HG03469 (cell line): ENCODE data around the gene KRTAP6-3.

ENCODE experiments used
- ATAC-seq: cut with Tn5 transposase; IDR thresholded peaks from one replicate; pipeline ENCODE4 v1.9.1; 2021; ENCODE audit warnings: mild to moderate bottlenecking, moderate library complexity, moderate number of reproducible peaks; ENCODE audit not compliant: unreplicated experiment

The KRTAP6-3 gene, protein sequence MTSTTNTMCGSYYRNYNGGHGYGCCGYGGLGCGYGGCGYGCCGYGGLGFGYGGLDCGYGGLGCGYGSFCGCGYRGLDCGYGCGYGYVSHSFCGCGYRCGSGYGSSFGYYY

GRCh38 chr21:30592140-30592539, at the start of gene KRTAP6-3:
Gene KRTAP6-3 (plus strand): TSS chr21:30592440. CDS start chr21:30592446, 6 bp downstream.
- no peak for ATAC-seq

GRCh38 chr21:30552782-30553181, 39.5 kb upstream of the KRTAP6-3 start:
- ATAC-seq = no peak

DNA sequence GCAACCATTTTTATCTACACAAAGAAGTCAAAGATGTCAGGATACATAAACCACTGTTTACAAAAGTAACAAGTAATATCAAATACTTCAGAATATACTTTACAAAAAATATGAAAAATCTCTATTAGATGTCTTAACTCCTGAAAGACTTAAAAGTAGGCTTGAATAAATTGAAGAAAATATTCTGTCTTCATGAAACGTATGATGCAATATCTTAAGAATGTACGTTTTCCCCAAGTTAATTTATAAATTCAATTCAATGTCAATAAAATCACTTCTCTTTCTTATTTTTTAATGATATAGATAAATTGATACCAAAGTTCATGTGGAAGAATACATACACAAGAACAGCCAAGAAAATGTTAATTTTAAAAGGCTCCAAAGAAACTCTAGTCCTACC, 37.1 kb upstream of the KRTAP6-3 start:
- no peak for ATAC-seq

DNA sequence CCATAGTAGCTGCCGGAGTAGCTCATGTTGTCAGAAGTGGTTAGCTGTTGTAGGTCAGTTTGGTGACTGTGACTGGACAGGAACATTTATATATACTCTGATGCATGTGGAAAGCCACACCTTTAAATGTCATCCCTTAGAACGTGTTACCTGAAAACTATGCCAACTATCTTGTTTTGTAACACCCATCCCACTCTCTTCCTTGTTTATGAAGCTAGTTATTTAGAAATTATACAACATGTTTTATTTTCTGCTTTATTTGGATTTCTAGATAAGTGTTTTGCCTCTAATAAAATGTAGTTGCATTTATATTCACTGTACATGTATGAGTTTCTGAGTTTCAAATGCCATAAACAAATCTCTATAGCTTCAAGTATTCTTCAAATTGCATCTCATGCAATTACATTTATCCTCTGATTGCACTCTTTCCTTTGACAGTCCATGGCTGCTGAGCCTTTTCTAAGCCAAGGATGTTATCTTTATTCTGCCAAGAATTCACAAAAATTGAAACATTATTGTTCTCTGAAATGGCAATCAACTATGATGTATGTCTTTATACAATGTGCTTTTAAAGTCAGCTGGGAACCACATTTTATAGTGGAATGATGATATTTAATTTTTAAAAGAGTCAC, 30.9 kb upstream of the KRTAP6-3 start, which contains the start of gene KRTAP19-7:
TSS of gene KRTAP19-7 (minus strand) at position 51 of the 632 bp plus-strand sequence. CDS start at position 26, 25 bp downstream.
- no peak for ATAC-seq

DNA sequence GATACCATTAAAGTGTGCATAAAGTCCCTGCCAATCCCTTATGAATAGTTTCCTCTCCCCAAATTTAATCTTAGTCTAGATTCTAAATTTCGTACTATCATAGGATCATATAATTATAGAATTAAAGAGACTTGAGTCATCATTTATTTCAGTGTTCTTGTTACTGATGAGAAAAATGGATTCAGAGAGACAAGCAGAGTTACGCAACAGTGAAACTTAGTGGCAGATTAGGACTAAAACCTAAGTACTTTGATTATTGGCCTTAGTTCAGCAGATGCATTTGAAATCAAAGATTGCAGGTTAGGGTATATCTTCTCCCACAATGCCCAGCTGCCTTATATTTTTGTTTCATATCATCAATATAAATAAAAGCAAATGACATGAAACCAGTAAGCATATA, 30.3 kb upstream of the KRTAP6-3 start:
- ATAC-seq = no peak

DNA sequence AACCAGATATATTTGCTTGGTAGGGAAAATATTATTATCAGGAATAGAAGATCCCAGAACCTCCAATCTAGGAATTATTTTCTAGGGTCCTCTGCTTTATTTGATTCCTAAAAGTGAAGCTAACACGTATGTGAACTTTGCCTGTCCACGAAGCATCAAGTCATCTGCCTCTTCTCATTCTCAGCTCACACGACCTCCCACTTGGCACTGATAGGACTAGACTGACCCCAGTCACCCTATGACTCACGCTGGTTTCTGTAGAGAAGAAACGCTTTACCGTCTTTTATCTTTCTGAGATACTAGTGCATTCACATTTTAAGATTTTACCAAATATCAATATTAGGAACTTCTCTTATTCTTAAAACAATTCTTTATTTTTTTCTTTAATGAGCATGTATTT, 29.2 kb upstream of the KRTAP6-3 start:
- ATAC-seq = no peak

DNA sequence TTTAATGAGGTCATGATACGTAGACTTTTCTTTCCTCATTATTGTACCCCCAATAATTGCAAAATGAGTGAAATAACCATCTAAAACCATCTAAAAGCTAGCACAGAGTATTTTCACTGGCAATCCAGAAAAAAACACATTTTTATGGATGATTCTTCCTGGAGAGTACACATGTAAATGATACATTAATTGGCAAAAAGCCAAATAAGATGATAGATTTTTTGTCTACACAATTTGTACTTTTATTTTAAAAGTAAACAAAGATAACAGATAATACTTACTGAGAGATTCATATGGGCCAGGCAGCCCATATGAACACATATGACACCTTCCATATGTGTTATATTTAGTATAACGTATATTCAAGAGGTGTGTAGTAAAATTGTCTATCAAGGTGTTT, 28.6 kb upstream of the KRTAP6-3 start:
- no peak for ATAC-seq

DNA sequence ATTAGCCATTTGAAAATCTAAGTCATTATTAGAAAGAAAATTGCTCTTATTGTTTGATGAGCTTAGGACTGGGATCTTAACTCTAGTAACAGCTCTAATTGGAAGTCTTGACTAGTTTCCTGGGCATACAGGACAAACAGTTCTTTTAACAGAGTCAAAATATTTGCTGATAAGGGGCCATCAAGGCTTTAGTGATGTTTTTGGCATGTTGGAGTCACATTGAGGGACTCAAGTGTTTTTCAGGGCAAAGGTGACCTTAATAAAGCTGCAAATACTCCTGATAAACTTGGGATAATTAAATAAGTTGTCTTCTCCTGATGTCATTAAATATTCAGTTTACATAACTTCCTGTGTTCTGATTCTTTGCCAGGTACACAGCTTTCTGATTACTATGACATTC, 24.6 kb upstream of the KRTAP6-3 start:
- ATAC-seq = no peak

DNA sequence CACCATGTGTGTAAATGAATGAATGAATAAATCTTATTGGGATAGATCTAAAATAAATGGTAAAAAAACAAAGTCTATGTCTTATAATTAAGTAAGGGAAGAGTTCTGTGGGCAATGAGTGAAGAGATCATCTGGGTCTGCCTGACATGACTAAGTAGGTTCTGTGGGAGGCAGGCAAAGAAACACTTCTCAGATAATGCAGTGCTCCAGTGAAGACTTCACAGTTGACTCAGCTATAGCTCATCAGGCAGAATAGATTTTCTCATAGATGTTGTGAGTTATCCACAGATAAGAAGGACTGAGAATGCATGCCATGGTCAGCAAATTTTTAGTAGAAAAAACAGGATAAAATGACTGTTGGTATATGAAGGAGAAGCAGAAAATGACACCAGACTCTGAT, 14.5 kb upstream of the KRTAP6-3 start:
- no peak for ATAC-seq

DNA sequence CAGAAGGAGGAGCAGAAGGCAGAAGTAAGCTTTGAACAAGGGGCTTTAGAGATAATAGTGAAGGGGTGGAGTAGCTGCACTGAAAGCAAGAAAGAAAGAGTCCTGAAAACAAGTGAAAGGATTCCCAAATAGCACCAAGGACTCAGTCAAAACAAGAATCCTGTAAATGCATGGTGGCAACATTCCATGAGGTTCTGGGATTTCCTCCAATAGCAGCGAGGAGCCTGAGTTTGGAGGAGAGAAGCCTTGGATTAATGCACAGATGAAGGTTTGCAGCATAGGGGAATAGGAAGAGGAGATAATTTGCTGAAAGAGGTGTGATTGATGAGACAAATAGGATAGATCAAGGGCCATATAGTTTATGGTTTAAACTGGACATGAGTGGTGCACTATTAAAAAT, 12.9 kb upstream of the KRTAP6-3 start:
- no peak for ATAC-seq

DNA sequence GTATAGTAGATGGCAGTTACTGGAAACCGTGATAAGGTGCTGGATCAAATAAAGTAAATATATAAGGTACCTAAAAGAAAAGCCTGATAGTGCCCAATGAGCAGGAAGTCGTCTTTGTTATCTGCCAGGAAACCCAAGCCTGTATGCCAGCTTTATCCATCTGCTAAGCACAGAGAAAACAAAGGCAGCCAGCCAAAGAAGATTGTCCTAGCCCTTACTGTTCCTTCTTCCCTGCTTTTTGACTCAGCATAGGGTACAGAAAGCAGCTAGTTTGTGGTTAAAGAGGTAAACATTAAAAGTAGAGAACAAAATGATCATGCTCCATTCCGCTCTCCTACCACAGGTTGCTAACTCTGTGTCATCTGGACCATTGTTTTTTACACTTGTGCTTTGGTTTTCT, 12.1 kb upstream of the KRTAP6-3 start:
- ATAC-seq = no peak

DNA sequence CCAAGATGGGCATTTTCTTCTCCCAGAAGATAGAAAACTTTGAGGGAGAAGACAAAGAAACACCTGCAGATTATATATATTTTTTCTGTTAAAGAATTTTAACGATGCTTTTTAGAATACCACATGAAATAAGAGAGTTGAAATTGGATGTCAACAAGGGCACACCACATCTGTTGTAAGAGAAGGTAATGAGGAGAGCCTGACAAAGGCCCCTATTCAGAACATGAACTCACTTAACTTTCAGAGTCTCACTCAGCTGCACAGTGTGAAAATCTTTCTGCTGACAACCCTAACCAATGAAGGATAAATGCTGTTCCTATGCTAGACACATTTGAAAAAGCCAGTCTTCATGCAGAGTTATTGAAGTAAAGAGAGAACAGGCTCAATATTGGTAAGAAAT, 9.4 kb upstream of the KRTAP6-3 start:
- no peak for ATAC-seq

GRCh38 chr21:30590297-30590696, 1.9 kb upstream of the KRTAP6-3 start, which contains the start of gene KRTAP22-2:
Gene KRTAP22-2 (minus strand): TSS chr21:30590397.
- no peak for ATAC-seq

DNA sequence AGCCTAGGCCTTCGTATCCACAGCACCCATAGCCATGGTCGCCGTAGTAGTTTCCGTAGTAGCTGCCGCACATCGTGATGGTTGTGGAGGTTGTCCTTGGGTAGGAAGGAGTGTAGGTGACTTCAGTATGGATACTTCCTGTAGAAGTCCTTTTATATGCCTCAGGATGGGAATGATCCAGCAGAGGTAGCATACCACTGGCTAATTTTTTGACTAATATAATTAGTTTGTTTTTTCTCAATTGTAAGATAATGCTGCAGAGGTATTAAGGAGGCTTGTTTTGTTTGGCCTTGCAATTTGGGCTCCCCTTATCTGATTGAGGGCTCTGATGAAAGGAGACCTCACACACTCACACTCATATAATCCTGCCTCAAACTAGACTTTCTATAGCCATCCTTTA, 6.6 kb downstream of the KRTAP6-3 start, which contains the start of gene KRTAP6-2:
TSS of gene KRTAP6-2 (minus strand) at position 101 of the 400 bp plus-strand sequence. CDS start at position 73, 28 bp downstream.
- no peak for ATAC-seq

- no peak for ATAC-seq
Measured at GRCh38 chr21:30600787-30601186, 8.5 kb downstream of the KRTAP6-3 start, which contains the start of gene KRTAP22-1. Gene KRTAP22-1 (plus strand): TSS chr21:30601087.

GRCh38 chr21:30605968-30606367, 13.7 kb downstream of the KRTAP6-3 start:
- ATAC-seq = no peak

DNA sequence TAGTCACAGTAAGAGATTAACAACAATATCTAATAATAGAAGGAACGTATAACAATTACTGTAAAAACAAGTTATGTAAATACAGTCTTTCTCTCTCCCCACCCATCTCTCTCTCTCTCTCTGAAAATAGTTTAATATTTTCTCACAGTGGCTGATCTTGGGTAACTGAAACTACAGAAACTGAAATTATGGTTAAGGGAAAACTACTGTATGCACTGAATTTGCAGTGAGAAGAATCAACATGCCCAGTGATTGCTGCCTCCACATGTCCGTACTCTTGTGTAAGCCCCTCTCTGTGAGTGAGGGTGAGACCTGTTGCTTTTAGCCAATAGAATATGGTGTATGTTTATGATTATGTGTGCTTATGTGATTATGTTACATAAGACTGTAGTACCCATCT, 19.9 kb downstream of the KRTAP6-3 start:
- no peak for ATAC-seq

- no peak for ATAC-seq
Measured at GRCh38 chr21:30613836-30614235, 21.6 kb downstream of the KRTAP6-3 start, which contains the start of gene KRTAP6-1. Gene KRTAP6-1 (minus strand): TSS chr21:30613930. CDS start chr21:30613904, 26 bp downstream.

DNA sequence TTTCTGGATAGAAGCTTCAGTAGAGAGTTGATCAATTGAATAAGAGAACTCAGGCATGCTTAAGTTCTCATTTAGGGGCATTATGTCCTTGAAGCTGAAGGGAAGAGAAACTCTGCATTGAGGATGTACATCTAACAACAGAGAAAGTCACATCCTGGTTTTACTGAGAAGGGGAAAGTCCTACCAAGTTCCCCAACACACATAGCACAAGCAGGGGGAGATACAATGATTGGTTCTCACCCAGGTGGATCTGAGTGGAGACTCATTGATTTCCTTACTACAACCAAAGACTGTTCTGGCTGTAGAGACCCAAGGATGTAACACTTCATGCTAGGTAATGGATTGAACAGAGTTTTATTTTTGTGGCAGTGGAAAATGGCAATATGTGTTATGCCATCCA, 23.0 kb downstream of the KRTAP6-3 start:
- ATAC-seq = no peak

DNA sequence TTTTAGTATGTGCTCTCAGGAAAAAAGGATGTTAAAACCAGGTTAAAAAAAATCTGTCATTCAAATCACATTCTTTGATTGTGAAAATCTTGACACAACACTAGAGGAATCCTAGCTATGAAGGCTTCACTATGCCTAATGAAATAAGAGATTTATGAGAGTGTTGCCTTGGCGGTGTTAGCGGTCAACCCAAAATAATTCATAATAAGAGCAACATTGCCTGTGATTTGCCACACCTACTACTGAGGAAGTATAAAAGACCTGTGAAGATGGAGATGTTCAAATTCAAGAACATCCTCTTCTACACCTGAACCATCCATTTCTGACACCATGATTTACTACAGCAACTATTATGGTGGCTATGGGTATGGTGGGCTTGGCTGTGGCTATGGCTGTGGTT, 23.9 kb downstream of the KRTAP6-3 start, which contains the start of gene KRTAP20-1:
TSS of gene KRTAP20-1 (plus strand) at position 301 of the 400 bp plus-strand sequence. CDS start at position 331, 30 bp downstream.
- ATAC-seq = no peak

GRCh38 chr21:30620080-30620479, 27.8 kb downstream of the KRTAP6-3 start:
- ATAC-seq = no peak

GRCh38 chr21:30620522-30620921, 28.3 kb downstream of the KRTAP6-3 start, which contains the start of gene KRTAP20-4:
Gene KRTAP20-4 (plus strand): TSS chr21:30620627.
- ATAC-seq = no peak
